Measurements from ENCODE around the gene SELENOT.

DNA sequence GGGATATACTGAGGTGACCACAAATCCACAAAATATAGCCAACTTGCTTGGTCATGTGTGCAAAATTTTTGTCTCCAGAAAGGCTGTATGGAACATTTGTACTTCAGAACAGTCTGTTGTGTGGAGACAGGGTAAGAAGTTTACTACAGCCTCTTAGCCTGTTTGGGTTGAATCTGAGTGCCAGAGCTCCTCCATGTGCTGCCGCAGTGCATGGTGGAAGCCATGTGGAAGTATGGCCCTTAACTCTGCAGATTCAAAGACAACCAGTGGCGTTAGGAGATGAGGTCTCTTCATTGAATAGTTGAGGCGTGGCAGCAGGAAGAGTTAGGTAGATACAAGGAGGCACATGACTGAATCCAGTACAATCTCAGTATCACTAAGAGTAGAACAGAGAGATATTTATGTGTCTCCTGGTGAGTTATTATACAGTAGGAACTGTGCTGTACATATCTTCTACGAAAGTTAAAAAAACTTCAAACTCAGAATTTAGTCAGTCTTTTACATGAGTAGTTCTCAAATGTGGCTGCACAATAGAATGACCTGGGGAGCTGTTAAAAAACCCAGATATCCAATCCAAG is 47.2 kb upstream of the SELENOT start:
- TF ChIP-seq, protein P1, sequence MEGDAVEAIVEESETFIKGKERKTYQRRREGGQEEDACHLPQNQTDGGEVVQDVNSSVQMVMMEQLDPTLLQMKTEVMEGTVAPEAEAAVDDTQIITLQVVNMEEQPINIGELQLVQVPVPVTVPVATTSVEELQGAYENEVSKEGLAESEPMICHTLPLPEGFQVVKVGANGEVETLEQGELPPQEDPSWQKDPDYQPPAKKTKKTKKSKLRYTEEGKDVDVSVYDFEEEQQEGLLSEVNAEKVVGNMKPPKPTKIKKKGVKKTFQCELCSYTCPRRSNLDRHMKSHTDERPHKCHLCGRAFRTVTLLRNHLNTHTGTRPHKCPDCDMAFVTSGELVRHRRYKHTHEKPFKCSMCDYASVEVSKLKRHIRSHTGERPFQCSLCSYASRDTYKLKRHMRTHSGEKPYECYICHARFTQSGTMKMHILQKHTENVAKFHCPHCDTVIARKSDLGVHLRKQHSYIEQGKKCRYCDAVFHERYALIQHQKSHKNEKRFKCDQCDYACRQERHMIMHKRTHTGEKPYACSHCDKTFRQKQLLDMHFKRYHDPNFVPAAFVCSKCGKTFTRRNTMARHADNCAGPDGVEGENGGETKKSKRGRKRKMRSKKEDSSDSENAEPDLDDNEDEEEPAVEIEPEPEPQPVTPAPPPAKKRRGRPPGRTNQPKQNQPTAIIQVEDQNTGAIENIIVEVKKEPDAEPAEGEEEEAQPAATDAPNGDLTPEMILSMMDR (IDR thresholded peaks at IDR 0.05) = no peak
- TF ChIP-seq POLR2A (IDR thresholded peaks at IDR 0.05) = no peak

All from sigmoid colon (tissue), 3 donors.